HFFc6 (cell line): Measurements from ENCODE around the gene SFXN1. TPM values are rescaled to one million over a fixed set of nuclear protein-coding genes. Genes with fewer than 3 reads are reported as not detected.

Source experiments
- DNase-seq: peaks from one replicate; pipeline ENCODE4 v3.0.0-alpha.2; 2018
- H3K27ac Mint-ChIP-seq: 2 replicates; pipeline ENCODE4 v1.8.0; 2020; ENCODE audit warnings: mild to moderate bottlenecking, mixed read lengths
- H3K27me3 Mint-ChIP-seq: 2 replicates; pipeline ENCODE4 v1.8.0; 2021; ENCODE audit warnings: mild to moderate bottlenecking, moderate library complexity, mixed read lengths; ENCODE audit not compliant: insufficient read depth
- H3K36me3 Mint-ChIP-seq: 2 replicates; pipeline ENCODE4 v1.8.0; 2021; ENCODE audit warnings: low read depth, mixed read lengths
- H3K4me1 Mint-ChIP-seq: 2 replicates; pipeline ENCODE4 v1.8.0; 2020; ENCODE audit warnings: low read depth, mixed read lengths
- H3K4me3 Mint-ChIP-seq: 2 replicates; pipeline ENCODE4 v1.8.0; 2020; ENCODE audit warnings: mild to moderate bottlenecking, moderate library complexity, mixed read lengths
- H3K9me3 Mint-ChIP-seq: 2 replicates; pipeline ENCODE4 v1.8.0; 2020; ENCODE audit warnings: mild to moderate bottlenecking, mixed read lengths
- CTCF ChIP-seq: fragments of 200-600 bp; sonication (generic); IDR thresholded peaks from 2 replicates; pipeline ENCODE4 v1.5.0; 2021; ENCODE audit warnings: antibody characterized with exemption, mild to moderate bottlenecking
- total RNA-seq, 6 experiments: library from RNA; stranded (reverse); fragmentation: NEBNext Ultra II Directional; extraction: Animal tissue kit (Norgen Biotek cat#: 25700); gene quantifications; 2 replicates in 1 of 6; 3 replicates in 5 of 6; pipeline ENCODE4 v1.2.3, GENCODE V29; 2021

Gene SFXN1
- total RNA-seq, 6 experiments from 2014 or later: 60.8 to 83.0 (median 74.6) TPM

- Mint-ChIP-seq H3K27ac (peak overlapping the region; percentile 86), H3K36me3 (peaks cover 57% of the 10 kb centered on the region), H3K4me3 (peak overlapping the region; percentile 71), H3K9me3 (no peaks in the 10 kb centered on the region), H3K27me3 (no peaks in the 10 kb centered on the region), H3K4me1 (peaks cover 25% of the 10 kb centered on the region)
- no peak for TF ChIP-seq CTCF
- DNase-seq: no peak
Measured at GRCh38 chr5:175516933-175517823, 38.8 kb downstream of the SFXN1 start.

DNA sequence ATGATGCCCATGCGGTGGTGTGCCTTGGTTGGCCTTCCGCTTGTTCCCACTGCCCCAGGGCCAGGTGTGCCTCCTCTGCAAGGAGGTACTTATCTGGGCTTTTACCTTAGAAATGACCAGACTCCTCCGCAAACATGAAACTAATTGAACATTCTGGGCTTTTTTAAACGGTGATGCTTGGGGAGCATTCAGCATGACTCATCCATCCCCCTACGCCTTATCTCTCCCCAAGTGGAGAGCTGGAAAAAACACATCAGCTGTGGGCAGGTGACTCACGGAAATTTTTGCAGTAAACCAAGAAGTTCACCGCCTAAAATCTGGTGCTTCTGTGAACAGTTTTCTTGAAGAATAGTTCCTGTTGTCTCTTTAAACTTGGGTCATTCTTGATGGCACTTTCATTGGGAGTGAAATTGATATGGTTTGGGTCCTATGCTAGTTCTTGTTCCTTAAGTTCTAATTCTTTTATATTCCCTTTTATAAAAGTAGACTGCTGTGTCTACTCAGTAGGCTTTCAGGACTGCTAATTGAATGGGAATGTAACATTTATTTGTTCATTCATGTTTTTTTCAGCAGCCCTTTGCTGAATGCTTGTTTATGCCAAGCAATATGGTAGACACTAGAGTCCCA, 39.6 kb downstream of the SFXN1 start:
- Mint-ChIP-seq H3K4me3 (peak overlapping the region; percentile 71), H3K9me3 (no peaks in the 10 kb centered on the region), H3K27ac (peak overlapping the region; percentile 86), H3K27me3 (no peaks in the 10 kb centered on the region), H3K36me3 (peaks cover 55% of the 10 kb centered on the region), H3K4me1 (peaks cover 25% of the 10 kb centered on the region)
- no peak for TF ChIP-seq CTCF
- DNase-seq: peak; percentile 88

- Mint-ChIP-seq H3K27me3 (no peaks in the 10 kb centered on the region), H3K27ac (peak overlapping the region; percentile 86; the same call in 1 of the 2 replicates), H3K4me1 (peaks cover 25% of the 10 kb centered on the region), H3K9me3 (no peaks in the 10 kb centered on the region), H3K36me3 (peaks cover 58% of the 10 kb centered on the region), H3K4me3 (no peak overlapping the region)
- TF ChIP-seq CTCF: no peak
- no peak for DNase-seq
Measured at GRCh38 chr5:175519006-175519405, 40.6 kb downstream of the SFXN1 start.

- peaks cover 25% of the 10 kb centered on the region for H3K4me1 Mint-ChIP-seq
- H3K27ac Mint-ChIP-seq: no peak overlapping the region; the same call in 1 of the 2 replicates
- TF ChIP-seq CTCF: no peak
- no peak for DNase-seq
- H3K27me3 Mint-ChIP-seq: no peaks in the 10 kb centered on the region
- no peak overlapping the region for H3K4me3 Mint-ChIP-seq
- H3K9me3 Mint-ChIP-seq: no peaks in the 10 kb centered on the region
- peaks cover 67% of the 10 kb centered on the region for H3K36me3 Mint-ChIP-seq
Measured at GRCh38 chr5:175520321-175520720, 42.0 kb downstream of the SFXN1 start.

DNA sequence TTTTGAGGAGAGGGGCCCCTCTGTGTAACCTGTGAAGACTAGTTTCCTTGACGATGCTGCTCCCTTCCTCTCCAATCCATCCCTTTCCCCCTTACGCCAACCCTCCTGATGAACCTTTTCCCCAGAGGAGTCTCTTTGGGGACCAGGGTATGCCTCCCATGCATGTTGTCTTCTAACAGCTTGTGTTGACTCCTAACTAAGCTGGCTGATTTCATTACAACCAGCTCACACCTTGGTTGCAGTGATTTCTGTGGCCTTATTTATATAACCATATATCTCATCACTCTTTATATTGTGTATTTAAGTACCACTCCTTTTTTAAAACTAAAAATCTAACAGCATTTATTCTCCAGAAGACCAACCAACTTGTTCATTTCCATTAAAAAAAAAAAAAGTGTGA, 42.5 kb downstream of the SFXN1 start:
- Mint-ChIP-seq H3K36me3 (peaks cover 61% of the 10 kb centered on the region), H3K27ac (no peak overlapping the region; the same call in 1 of the 2 replicates), H3K27me3 (no peaks in the 10 kb centered on the region), H3K4me1 (peaks cover 25% of the 10 kb centered on the region), H3K4me3 (no peak overlapping the region), H3K9me3 (no peaks in the 10 kb centered on the region)
- TF ChIP-seq CTCF: no peak
- DNase-seq: no peak
